Neural cell (in vitro differentiated cells): ENCODE data around the gene TBATA. TPM values are rescaled to one million over a fixed set of nuclear protein-coding genes. Genes with fewer than 3 reads are reported as not detected.

Source experiments
- H2AFZ ChIP-seq: fragments of 200-600, 300-800 bp; sonication (generic), shearing (Covaris generic); 2 replicates; pipeline ENCODE4 v1.6.0; 2014; ENCODE audit warnings: low read depth, mild to moderate bottlenecking, antibody characterized with exemption, low read length, moderate library complexity
- H3F3A ChIP-seq: fragments of 200-600 bp; shearing (Covaris generic); 2 replicates; pipeline ENCODE4 v1.6.1; 2016; ENCODE audit warnings: mild to moderate bottlenecking, moderate library complexity, mixed read lengths, antibody characterized with exemption, low read length; ENCODE audit not compliant: insufficient read depth, poor library complexity, severe bottlenecking
- H3K27ac ChIP-seq: fragments of 200-600, 300-800 bp; sonication (generic), shearing (Covaris generic); 2 replicates; pipeline ENCODE4 v1.5.1; 2014; ENCODE audit warnings: mild to moderate bottlenecking, low read length, moderate library complexity
- H3K27me3 ChIP-seq: fragments of 300-800, 200-600 bp; sonication (generic), shearing (Covaris generic); 2 replicates; pipeline ENCODE4 v1.6.0; 2014; ENCODE audit warnings: mild to moderate bottlenecking, low read depth, low read length, moderate library complexity; ENCODE audit not compliant: insufficient read depth
- H3K36me3 ChIP-seq: fragments of 300-800, 200-600 bp; sonication (generic), shearing (Covaris generic); 2 replicates; pipeline ENCODE4 v1.5.1; 2014; ENCODE audit warnings: mild to moderate bottlenecking, antibody characterized with exemption, low read length, moderate library complexity; ENCODE audit not compliant: insufficient read depth
- H3K4me2 ChIP-seq: fragments of 300-800, 200-600 bp; sonication (generic), shearing (Covaris generic); 2 replicates; pipeline ENCODE4 v1.6.0; 2014; ENCODE audit warnings: mild to moderate bottlenecking, low read length
- H3K4me3 ChIP-seq: fragments of 300-800, 200-600 bp; sonication (generic), shearing (Covaris generic); 2 replicates; pipeline ENCODE4 v1.5.1; 2014; ENCODE audit warnings: mild to moderate bottlenecking, low read length, moderate library complexity
- H3K79me2 ChIP-seq: fragments of 200-600 bp; shearing (Covaris generic); replicated peaks from 2 replicates; pipeline ENCODE4 v1.6.0; 2014; ENCODE audit warnings: mild to moderate bottlenecking, low read length, moderate library complexity; ENCODE audit not compliant: insufficient read depth
- H3K9ac ChIP-seq: fragments of 300-800, 200-600 bp; sonication (generic), shearing (Covaris generic); 2 replicates; pipeline ENCODE4 v1.6.1; 2016; ENCODE audit warnings: mild to moderate bottlenecking, low read length, mixed read lengths
- H3K9me2 ChIP-seq: fragments of 200-600 bp; shearing (Covaris generic); 2 replicates; pipeline ENCODE4 v1.6.1; 2016; ENCODE audit warnings: mild to moderate bottlenecking, low read length, mixed read lengths; ENCODE audit not compliant: insufficient read depth
- H3K9me3 ChIP-seq: fragments of 200-600, 300-800 bp; sonication (generic), shearing (Covaris generic); 2 replicates; pipeline ENCODE4 v1.6.1; 2016; ENCODE audit warnings: mild to moderate bottlenecking, mixed run types, low read length, moderate library complexity, mixed read lengths
- H4K20me1 ChIP-seq: fragments of 200-600 bp; shearing (Covaris generic); 2 replicates; pipeline ENCODE4 v1.6.1; 2016; ENCODE audit warnings: mild to moderate bottlenecking, mixed run types; ENCODE audit not compliant: insufficient read depth
- EP300 ChIP-seq: fragments of 450-650 bp; conservative IDR thresholded peaks from 2 replicates; pipeline ENCODE4 v1.6.1; 2014; ENCODE audit warnings: antibody characterized with exemption, mild to moderate bottlenecking, moderate library complexity; ENCODE audit not compliant: poor library complexity, severe bottlenecking
- EZH2 ChIP-seq: fragments of 200-600, 300-800 bp; shearing (Covaris generic), sonication (generic); IDR thresholded peaks from 2 replicates; pipeline ENCODE4 v1.6.1; 2014; ENCODE audit warnings: antibody characterized with exemption, low read length, borderline replicate concordance, mild to moderate bottlenecking; ENCODE audit not compliant: insufficient read depth, poor library complexity, severe bottlenecking
- MXI1 ChIP-seq: fragments of 450-650 bp; conservative IDR thresholded peaks from 2 replicates; pipeline ENCODE4 v1.6.1; 2014; ENCODE audit warnings: antibody characterized with exemption, mild to moderate bottlenecking; ENCODE audit not compliant: poor library complexity, severe bottlenecking
- POLR2AphosphoS5 ChIP-seq: IDR thresholded peaks from 2 replicates; pipeline ENCODE4 v1.6.1; 2012
- RAD21 ChIP-seq: fragments of 450-650 bp; conservative IDR thresholded peaks from 2 replicates; pipeline ENCODE4 v1.6.1; 2014; ENCODE audit warnings: antibody characterized with exemption, mild to moderate bottlenecking, moderate library complexity
- SMC3 ChIP-seq: fragments of 450-650 bp; conservative IDR thresholded peaks from 2 replicates; pipeline ENCODE4 v1.6.1; 2014; ENCODE audit warnings: antibody characterized with exemption, mild to moderate bottlenecking, moderate library complexity; ENCODE audit not compliant: poor library complexity
- TAF1 ChIP-seq: IDR thresholded peaks from 2 replicates; pipeline ENCODE4 v1.6.1; 2012; ENCODE audit warnings: low read depth
- polyA plus RNA-seq: library from polyadenylated mRNA; depleted of rRNA; stranded (reverse); fragments of >200 nt; gene quantifications from 2 replicates; pipeline ENCODE4 v1.2.3, GENCODE V29; 2014
- TF ChIP-seq, protein P1 (sequence below): IDR thresholded peaks from 2 replicates; pipeline ENCODE4 v1.6.1; 2012; ENCODE audit warnings: borderline replicate concordance
- TF ChIP-seq, protein P2 (sequence below): fragments of 450-650 bp; IDR thresholded peaks from 2 replicates; pipeline ENCODE4 v1.5.1; 2014; ENCODE audit warnings: antibody characterized with exemption, mild to moderate bottlenecking, moderate library complexity; ENCODE audit not compliant: poor library complexity, severe bottlenecking

TBATA gene
- polyA plus RNA-seq, 1 donor from 2014 or later, result not detected

DNA sequence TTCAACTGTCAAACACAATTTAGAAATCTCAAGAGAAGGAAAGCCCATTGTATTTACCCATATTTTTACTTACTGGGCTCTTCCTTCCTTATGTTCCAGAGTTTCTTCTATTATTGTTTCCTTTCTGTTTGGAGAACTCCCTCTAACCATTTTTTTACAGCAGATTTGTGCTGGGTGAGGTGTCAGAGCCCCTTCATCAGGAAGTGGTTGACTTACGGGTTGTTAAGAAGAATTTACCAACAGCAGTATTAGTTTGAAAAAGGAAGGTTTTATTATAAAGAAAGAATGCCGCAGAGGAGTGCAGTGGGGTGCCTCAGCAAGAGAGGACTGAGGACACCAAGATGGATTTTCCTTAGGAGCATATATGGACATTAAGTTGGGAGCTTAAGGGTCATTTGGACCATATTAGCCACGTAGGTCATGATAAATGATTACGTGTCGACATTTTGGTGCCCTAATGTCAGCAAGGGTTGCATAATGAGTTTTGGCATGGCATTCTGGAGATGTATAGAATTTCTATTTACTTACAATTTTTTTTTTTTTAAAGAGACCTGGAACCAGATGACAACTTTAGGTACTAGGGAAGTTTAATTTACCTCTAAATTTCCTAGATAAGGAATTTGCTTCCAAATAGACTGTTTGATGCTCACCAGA lies 6.3 kb upstream of the TBATA start:
- H3K9me3 ChIP-seq, result no peaks in the 10 kb centered on the region
- H3K79me2 ChIP-seq, result no peaks in the 10 kb centered on the region
- no peaks in the 10 kb centered on the region for H4K20me1 ChIP-seq
- no peaks in the 10 kb centered on the region for H3K27me3 ChIP-seq
- H2AFZ ChIP-seq, result no peak overlapping the region
- no peaks in the 10 kb centered on the region for H3K9me2 ChIP-seq
- H3K36me3 ChIP-seq, result no peaks in the 10 kb centered on the region
- H3K9ac ChIP-seq, result no peak overlapping the region
- no peak overlapping the region for H3K27ac ChIP-seq
- no peaks in the 10 kb centered on the region for H3F3A ChIP-seq
- no peak overlapping the region for H3K4me2 ChIP-seq
- H3K4me3 ChIP-seq, result no peak overlapping the region
- TF ChIP-seq EP300 (no peak), TAF1 (no peak), MXI1 (no peak), EZH2 (no peak), SMC3 (no peak), POLR2AphosphoS5 (no peak), RAD21 (no peak)
- TF ChIP-seq, protein P1, sequence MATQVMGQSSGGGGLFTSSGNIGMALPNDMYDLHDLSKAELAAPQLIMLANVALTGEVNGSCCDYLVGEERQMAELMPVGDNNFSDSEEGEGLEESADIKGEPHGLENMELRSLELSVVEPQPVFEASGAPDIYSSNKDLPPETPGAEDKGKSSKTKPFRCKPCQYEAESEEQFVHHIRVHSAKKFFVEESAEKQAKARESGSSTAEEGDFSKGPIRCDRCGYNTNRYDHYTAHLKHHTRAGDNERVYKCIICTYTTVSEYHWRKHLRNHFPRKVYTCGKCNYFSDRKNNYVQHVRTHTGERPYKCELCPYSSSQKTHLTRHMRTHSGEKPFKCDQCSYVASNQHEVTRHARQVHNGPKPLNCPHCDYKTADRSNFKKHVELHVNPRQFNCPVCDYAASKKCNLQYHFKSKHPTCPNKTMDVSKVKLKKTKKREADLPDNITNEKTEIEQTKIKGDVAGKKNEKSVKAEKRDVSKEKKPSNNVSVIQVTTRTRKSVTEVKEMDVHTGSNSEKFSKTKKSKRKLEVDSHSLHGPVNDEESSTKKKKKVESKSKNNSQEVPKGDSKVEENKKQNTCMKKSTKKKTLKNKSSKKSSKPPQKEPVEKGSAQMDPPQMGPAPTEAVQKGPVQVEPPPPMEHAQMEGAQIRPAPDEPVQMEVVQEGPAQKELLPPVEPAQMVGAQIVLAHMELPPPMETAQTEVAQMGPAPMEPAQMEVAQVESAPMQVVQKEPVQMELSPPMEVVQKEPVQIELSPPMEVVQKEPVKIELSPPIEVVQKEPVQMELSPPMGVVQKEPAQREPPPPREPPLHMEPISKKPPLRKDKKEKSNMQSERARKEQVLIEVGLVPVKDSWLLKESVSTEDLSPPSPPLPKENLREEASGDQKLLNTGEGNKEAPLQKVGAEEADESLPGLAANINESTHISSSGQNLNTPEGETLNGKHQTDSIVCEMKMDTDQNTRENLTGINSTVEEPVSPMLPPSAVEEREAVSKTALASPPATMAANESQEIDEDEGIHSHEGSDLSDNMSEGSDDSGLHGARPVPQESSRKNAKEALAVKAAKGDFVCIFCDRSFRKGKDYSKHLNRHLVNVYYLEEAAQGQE, result no peak
- TF ChIP-seq, protein P2, sequence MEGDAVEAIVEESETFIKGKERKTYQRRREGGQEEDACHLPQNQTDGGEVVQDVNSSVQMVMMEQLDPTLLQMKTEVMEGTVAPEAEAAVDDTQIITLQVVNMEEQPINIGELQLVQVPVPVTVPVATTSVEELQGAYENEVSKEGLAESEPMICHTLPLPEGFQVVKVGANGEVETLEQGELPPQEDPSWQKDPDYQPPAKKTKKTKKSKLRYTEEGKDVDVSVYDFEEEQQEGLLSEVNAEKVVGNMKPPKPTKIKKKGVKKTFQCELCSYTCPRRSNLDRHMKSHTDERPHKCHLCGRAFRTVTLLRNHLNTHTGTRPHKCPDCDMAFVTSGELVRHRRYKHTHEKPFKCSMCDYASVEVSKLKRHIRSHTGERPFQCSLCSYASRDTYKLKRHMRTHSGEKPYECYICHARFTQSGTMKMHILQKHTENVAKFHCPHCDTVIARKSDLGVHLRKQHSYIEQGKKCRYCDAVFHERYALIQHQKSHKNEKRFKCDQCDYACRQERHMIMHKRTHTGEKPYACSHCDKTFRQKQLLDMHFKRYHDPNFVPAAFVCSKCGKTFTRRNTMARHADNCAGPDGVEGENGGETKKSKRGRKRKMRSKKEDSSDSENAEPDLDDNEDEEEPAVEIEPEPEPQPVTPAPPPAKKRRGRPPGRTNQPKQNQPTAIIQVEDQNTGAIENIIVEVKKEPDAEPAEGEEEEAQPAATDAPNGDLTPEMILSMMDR, result no peak

DNA sequence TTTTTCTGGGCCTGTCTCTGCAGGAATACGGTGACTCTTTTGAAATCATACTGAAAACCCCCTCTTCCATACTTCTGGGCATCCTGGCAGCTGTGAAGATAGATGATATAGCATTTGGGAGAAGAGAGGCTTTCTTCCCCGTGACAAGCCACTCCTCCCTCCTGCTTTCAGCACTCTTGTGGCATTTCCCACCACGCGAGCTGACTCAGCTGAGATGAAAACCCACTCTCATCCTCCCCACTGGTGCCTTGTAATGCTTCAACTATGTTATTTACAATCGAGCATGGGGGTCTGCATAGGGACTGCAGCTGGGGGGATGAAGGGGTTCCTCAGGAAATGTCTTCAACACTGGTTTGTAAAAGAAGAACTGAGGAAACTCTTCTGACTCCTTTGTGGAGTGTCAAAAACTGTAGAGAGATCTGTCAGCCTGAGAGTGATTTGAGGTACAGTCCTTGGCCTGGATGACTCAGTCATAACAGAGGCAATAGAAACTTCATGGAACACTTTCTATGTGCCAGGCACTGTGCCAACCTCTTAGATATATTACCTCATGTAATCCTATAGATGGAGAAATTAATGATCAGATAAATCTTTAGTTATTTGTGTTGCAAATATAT lies 1.7 kb upstream of the TBATA start:
- H3K9me3 ChIP-seq, result no peaks in the 10 kb centered on the region
- H3K27ac ChIP-seq, result no peak overlapping the region
- no peak overlapping the region for H3K4me2 ChIP-seq
- no peaks in the 10 kb centered on the region for H4K20me1 ChIP-seq
- TF ChIP-seq, protein P2, result no peak
- no peak for TF ChIP-seq EZH2
- no peak for TF ChIP-seq SMC3
- TF ChIP-seq TAF1, result no peak
- TF ChIP-seq, protein P1, result no peak
- no peak for TF ChIP-seq MXI1
- TF ChIP-seq RAD21, result no peak
- TF ChIP-seq EP300, result no peak
- no peak for TF ChIP-seq POLR2AphosphoS5
- H2AFZ ChIP-seq, result no peak overlapping the region
- H3K4me3 ChIP-seq, result no peak overlapping the region
- H3K9ac ChIP-seq, result no peak overlapping the region
- H3K9me2 ChIP-seq, result no peaks in the 10 kb centered on the region
- H3K79me2 ChIP-seq, result no peaks in the 10 kb centered on the region
- no peaks in the 10 kb centered on the region for H3F3A ChIP-seq
- H3K36me3 ChIP-seq, result no peaks in the 10 kb centered on the region
- H3K27me3 ChIP-seq, result no peaks in the 10 kb centered on the region
